ENCODE measurements around the gene ADPRH. TPM values are rescaled to one million over a fixed set of nuclear protein-coding genes. Genes with fewer than 3 reads are reported as not detected.

The ADPRH gene
- total RNA-seq, 1 experiment from 2014 or later = 2.8 TPM

- H3K4me3 Mint-ChIP-seq (ENCODE audit: unreplicated experiment) = no peak overlapping the region
- no peaks in the 10 kb centered on the region for H3K36me3 ChIP-seq (ENCODE audit: control insufficient read depth, insufficient read depth, low read length)
- no peaks in the 10 kb centered on the region for H3K9me3 ChIP-seq
- no peak overlapping the region for H3K4me3 ChIP-seq (ENCODE audit: low read depth, low read length)
- H3K27me3 ChIP-seq (replicated peaks; ENCODE audit: control insufficient read depth, insufficient read depth, low read length) = no peaks in the 10 kb centered on the region
- no peak for DNase-seq
- TF ChIP-seq CTCF (IDR thresholded peaks at IDR 0.05; ENCODE audit: insufficient read depth in 1 of 2, low read depth in 1 of 2, low read length in 1 of 2, severe bottlenecking in 1 of 2, unreplicated experiment in 1 of 2) = no peak
- no peaks in the 10 kb centered on the region for H3K4me1 ChIP-seq
- H3K9me3 Mint-ChIP-seq (ENCODE audit: unreplicated experiment) = no peaks in the 10 kb centered on the region
- peaks cover 4% of the 10 kb centered on the region for H3K27me3 Mint-ChIP-seq (ENCODE audit: insufficient read depth, unreplicated experiment)
- POLR2A ChIA-PET = no interaction called here
- CTCF ChIA-PET = no interaction called here
- H3K27ac Mint-ChIP-seq (ENCODE audit: unreplicated experiment) = no peak overlapping the region
- intact Hi-C loops (cut with micrococcal nuclease; ENCODE audit: unreplicated experiment) = no loop called here
- H3K36me3 Mint-ChIP-seq (ENCODE audit: insufficient read depth, unreplicated experiment) = no peaks in the 10 kb centered on the region
- BruUV-seq (replicated peaks) = no TSS peak
- H3K4me1 Mint-ChIP-seq (ENCODE audit: low read depth, unreplicated experiment) = peaks cover 7% of the 10 kb centered on the region
These were observed 33.9 kb downstream of the ADPRH start for GRCh38 chr3:119613201-119613600.

GRCh38 chr3:119613872-119614271, 34.6 kb downstream of the ADPRH start:
- Mint-ChIP-seq H3K27ac (ENCODE audit: unreplicated experiment) (no peak overlapping the region), H3K9me3 (ENCODE audit: unreplicated experiment) (no peaks in the 10 kb centered on the region), H3K36me3 (ENCODE audit: insufficient read depth, unreplicated experiment) (no peaks in the 10 kb centered on the region), H3K27me3 (ENCODE audit: insufficient read depth, unreplicated experiment) (peaks cover 4% of the 10 kb centered on the region), H3K4me3 (ENCODE audit: unreplicated experiment) (no peak overlapping the region), H3K4me1 (ENCODE audit: low read depth, unreplicated experiment) (peaks cover 7% of the 10 kb centered on the region)
- CTCF ChIA-PET = no interaction called here
- H3K36me3 ChIP-seq (ENCODE audit: control insufficient read depth, insufficient read depth, low read length) = no peaks in the 10 kb centered on the region
- TF ChIP-seq CTCF (IDR thresholded peaks at IDR 0.05; ENCODE audit: insufficient read depth in 1 of 2, low read depth in 1 of 2, low read length in 1 of 2, severe bottlenecking in 1 of 2, unreplicated experiment in 1 of 2) = no peak
- POLR2A ChIA-PET = no interaction called here
- H3K4me1 ChIP-seq = no peaks in the 10 kb centered on the region
- no peak for DNase-seq
- H3K4me3 ChIP-seq (ENCODE audit: low read depth, low read length) = no peak overlapping the region
- no peaks in the 10 kb centered on the region for H3K27me3 ChIP-seq (replicated peaks; ENCODE audit: control insufficient read depth, insufficient read depth, low read length)
- no peaks in the 10 kb centered on the region for H3K9me3 ChIP-seq
- intact Hi-C loops (cut with micrococcal nuclease; ENCODE audit: unreplicated experiment) = no loop called here
- BruUV-seq (replicated peaks) = no TSS peak

GRCh38 chr3:119616056-119616455, 36.8 kb downstream of the ADPRH start:
- CTCF ChIA-PET = interaction anchor here (0.5 kb wide), 1 partner anchor 56 kb away, joined by 3 read pairs; no protein-coding TSS in a partner anchor
- no TSS peak for BruUV-seq (replicated peaks)
- no peaks in the 10 kb centered on the region for H3K4me1 Mint-ChIP-seq (ENCODE audit: low read depth, unreplicated experiment)

More at GRCh38 chr3:119616056-119616455, 36.8 kb downstream of the ADPRH start:
- no peak for TF ChIP-seq CTCF (IDR thresholded peaks at IDR 0.05; ENCODE audit: insufficient read depth in 1 of 2, low read depth in 1 of 2, low read length in 1 of 2, severe bottlenecking in 1 of 2, unreplicated experiment in 1 of 2)
- no peak overlapping the region for H3K4me3 ChIP-seq (ENCODE audit: low read depth, low read length)
- POLR2A ChIA-PET = no interaction called here
- H3K27me3 ChIP-seq (replicated peaks; ENCODE audit: control insufficient read depth, insufficient read depth, low read length) = no peaks in the 10 kb centered on the region
- H3K4me1 ChIP-seq = no peaks in the 10 kb centered on the region
- no peak overlapping the region for H3K27ac Mint-ChIP-seq (ENCODE audit: unreplicated experiment)
- no peaks in the 10 kb centered on the region for H3K36me3 Mint-ChIP-seq (ENCODE audit: insufficient read depth, unreplicated experiment)
- H3K36me3 ChIP-seq (ENCODE audit: control insufficient read depth, insufficient read depth, low read length) = no peaks in the 10 kb centered on the region
- H3K27me3 Mint-ChIP-seq (ENCODE audit: insufficient read depth, unreplicated experiment) = peaks cover 4% of the 10 kb centered on the region
- no peaks in the 10 kb centered on the region for H3K9me3 Mint-ChIP-seq (ENCODE audit: unreplicated experiment)
- no peak overlapping the region for H3K4me3 Mint-ChIP-seq (ENCODE audit: unreplicated experiment)
- intact Hi-C loops (cut with micrococcal nuclease; ENCODE audit: unreplicated experiment) = loop anchor here (5.0 kb wide), 1 partner anchor 61 kb away; the partner anchor contains the start of gene COX17
- DNase-seq = no peak
- H3K9me3 ChIP-seq = no peaks in the 10 kb centered on the region
